Measurements from ENCODE around the gene TTC9B.

TTC9B gene

DNA sequence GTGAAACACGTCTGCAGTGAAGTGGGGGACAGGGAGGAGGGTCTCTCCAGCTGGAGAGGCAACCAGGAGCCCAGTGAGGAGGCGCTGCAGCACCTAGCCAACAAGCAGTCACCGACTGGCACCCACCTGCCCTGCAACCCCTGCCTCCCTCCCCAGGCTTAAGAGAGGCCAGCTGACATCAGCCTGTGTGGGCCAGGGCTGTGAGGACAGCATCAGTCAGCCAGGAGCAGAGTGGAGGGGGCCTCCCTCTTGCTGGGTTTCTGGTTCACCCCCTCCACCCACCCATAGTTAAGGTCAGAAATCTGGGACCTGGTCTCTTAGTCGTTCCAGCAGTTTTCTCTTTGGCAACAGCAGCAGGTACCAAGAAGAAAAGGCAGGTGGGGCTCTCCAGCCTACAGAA is 33.8 kb upstream of the TTC9B start:
- ChIA-PET CTCF (interaction anchor here (0.9 to 1.1 kb wide), 2 partner anchors 24 to 212 kb away, joined by 3 read pairs; no protein-coding TSS in a partner anchor), POLR2A (no interaction called here)
- H3K4me3 ChIP-seq (ENCODE audit: low read depth, low read length): no peak overlapping the region
- no peak for DNase-seq (ENCODE audit: low read depth, low spot score)
- TF ChIP-seq, protein P1, sequence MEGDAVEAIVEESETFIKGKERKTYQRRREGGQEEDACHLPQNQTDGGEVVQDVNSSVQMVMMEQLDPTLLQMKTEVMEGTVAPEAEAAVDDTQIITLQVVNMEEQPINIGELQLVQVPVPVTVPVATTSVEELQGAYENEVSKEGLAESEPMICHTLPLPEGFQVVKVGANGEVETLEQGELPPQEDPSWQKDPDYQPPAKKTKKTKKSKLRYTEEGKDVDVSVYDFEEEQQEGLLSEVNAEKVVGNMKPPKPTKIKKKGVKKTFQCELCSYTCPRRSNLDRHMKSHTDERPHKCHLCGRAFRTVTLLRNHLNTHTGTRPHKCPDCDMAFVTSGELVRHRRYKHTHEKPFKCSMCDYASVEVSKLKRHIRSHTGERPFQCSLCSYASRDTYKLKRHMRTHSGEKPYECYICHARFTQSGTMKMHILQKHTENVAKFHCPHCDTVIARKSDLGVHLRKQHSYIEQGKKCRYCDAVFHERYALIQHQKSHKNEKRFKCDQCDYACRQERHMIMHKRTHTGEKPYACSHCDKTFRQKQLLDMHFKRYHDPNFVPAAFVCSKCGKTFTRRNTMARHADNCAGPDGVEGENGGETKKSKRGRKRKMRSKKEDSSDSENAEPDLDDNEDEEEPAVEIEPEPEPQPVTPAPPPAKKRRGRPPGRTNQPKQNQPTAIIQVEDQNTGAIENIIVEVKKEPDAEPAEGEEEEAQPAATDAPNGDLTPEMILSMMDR (IDR thresholded peaks at IDR 0.05; ENCODE audit: insufficient read depth, low read length, missing control alignments): no peak

DNA sequence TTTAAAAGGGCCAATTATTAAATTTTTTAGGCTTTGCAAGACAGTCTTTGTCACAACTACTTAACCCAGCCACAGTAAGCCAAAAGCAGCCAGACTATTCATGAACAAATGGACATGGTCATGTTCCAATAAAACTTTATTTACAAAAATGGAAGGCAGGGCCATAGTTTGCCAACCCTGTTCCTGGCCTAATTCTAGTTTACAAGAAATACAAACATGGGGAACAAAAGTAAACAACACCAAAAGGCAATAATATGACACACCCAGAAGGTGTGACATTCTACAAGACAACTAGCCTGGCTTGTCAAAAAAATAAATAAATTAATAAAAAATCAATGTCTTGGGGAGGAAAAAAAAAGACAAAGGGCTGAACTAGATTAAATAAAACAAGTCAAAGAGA is 33.1 kb upstream of the TTC9B start:
- TF ChIP-seq, protein P1 (IDR thresholded peaks at IDR 0.05; ENCODE audit: insufficient read depth, low read length, missing control alignments): no peak
- H3K4me3 ChIP-seq (ENCODE audit: low read depth, low read length): no peak overlapping the region
- DNase-seq (ENCODE audit: low read depth, low spot score): no peak
- ChIA-PET POLR2A (no interaction called here), CTCF (interaction anchor here (1.3 to 2.2 kb wide), 2 partner anchors 8 to 22 kb away, joined by 3 to 4 read pairs; no protein-coding TSS in a partner anchor)

DNA sequence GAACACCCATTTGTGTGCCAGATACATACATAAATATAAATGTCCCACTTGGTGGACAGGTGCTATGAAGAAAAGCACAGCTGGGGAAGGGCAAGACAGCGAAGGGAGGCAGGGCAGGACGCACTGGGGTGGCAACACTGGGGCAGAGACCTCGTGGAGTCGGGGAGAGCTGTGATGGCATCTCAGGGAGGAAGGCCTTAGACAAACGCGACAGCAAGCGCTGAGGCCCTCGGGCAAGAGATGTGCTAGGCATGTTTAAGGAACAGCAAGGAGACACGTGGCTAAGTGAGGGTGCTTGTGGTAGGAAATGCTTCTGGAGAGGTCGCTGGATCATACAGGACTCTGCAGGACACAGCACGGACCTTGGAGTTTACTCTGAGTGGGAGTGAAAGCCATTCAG is 31.6 kb upstream of the TTC9B start:
- CTCF ChIA-PET: interaction anchor here (2.2 kb wide), 1 partner anchor 9 kb away, joined by 4 read pairs; no protein-coding TSS in a partner anchor
- no peak for DNase-seq (ENCODE audit: low read depth, low spot score)
- POLR2A ChIA-PET: no interaction called here

DNA sequence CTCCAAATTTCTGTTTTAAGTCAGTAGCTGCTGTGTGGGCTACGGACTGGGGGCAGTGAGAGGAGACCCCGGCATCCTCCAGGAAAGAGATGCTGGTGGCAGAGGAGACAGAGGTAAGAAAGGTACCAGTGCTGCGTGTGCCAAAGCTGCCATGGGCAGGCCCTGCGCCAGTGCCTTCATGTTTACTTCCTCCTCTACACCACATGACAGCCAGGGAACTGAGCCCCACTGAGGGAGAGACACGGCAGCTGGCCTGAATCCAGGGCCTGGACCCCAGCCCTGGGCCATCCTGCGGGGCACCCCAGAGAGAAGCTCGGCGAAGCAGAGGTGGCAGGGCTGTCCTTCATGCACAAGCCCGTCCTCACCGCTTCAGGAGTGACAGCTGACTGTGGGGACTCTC is 31.0 kb upstream of the TTC9B start:
- no peak for DNase-seq (ENCODE audit: low read depth, low spot score)
- no peak overlapping the region for H3K4me3 ChIP-seq (ENCODE audit: low read depth, low read length)
- CTCF ChIA-PET: interaction anchor here (2.2 kb wide), 1 partner anchor 10 kb away, joined by 4 read pairs; no protein-coding TSS in a partner anchor
- POLR2A ChIA-PET: no interaction called here
- TF ChIP-seq, protein P1 (IDR thresholded peaks at IDR 0.05; ENCODE audit: insufficient read depth, low read length, missing control alignments): no peak

More for the DNA sequence above, 31.6 kb upstream of the TTC9B start:
- TF ChIP-seq, protein P1 (IDR thresholded peaks at IDR 0.05; ENCODE audit: insufficient read depth, low read length, missing control alignments): no peak
- no peak overlapping the region for H3K4me3 ChIP-seq (ENCODE audit: low read depth, low read length)

DNA sequence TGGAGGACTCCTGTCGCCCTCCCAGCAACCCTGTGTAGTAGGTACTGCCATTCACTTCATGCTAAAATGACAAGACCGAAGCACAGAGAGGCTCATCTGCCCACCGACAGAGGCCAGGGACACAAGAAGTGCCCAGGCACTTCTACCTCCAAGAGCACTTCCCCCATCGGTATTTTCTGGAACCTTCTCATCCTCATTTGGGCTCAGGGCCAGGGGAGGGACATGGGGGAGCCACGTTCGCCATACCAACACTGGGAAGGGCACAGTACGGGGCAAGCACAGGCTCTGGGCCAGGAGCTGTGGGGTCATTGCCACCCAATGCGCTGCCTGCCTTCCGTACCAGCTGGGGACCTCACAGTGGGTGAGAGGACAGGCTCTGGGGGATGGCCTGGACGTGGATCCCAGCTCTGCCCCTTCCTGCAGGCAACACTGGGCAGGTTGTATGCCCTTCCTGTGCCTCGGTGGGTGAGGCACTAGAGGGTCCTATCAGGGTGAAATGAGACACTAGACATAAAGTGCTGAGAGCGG is 29.6 kb upstream of the TTC9B start:
- TF ChIP-seq, protein P1 (IDR thresholded peaks at IDR 0.05; ENCODE audit: insufficient read depth, low read length, missing control alignments): no peak
- DNase-seq (ENCODE audit: low read depth, low spot score): no peak
- POLR2A ChIA-PET: interaction anchor here (0.6 kb wide), 2 partner anchors 9 to 1749 kb away, joined by 3 read pairs; no protein-coding TSS in a partner anchor
- no peak overlapping the region for H3K4me3 ChIP-seq (ENCODE audit: low read depth, low read length)
- CTCF ChIA-PET: interaction anchor here (1.3 kb wide), 2 partner anchors 23 to 108 kb away, joined by 5 to 6 read pairs; no protein-coding TSS in a partner anchor

DNA sequence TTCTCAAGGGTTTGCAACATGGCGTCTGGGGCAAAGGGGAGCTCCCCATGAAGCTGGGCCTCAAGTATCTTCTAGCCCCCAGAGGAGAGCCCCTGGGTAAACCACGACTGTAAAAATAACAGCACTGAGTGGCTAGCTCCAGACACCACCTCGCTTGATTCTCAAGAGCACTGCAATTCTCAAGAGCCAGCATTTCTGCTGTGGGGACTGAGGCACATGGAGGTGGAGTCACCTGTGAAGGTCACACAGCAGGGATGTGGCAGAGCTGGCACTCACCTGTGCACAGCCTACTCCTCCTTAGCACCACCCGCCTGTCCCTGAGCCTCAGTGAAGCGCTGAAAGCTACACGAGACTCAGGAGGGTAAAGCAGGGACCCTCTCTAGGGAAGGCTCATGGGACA is 29.0 kb upstream of the TTC9B start:
- ChIA-PET CTCF (interaction anchor here (1.2 to 1.3 kb wide), 3 partner anchors 22 to 108 kb away, joined by 3 to 6 read pairs (median 5); no protein-coding TSS in a partner anchor), POLR2A (no interaction called here)
- no peak overlapping the region for H3K4me3 ChIP-seq (ENCODE audit: low read depth, low read length)
- TF ChIP-seq, protein P1 (IDR thresholded peaks at IDR 0.05; ENCODE audit: insufficient read depth, low read length, missing control alignments): no peak
- no peak for DNase-seq (ENCODE audit: low read depth, low spot score)

All from AG04449 (cell line).